SU-DHL-6 (cell line): Measurements from ENCODE around the gene SNAP91.

ENCODE experiments used
- CTCF ChIP-seq: fragments of 200-600 bp; sonication (generic); IDR thresholded peaks from one replicate; pipeline ENCODE4 v1.5.1; 2017; ENCODE audit warnings: antibody characterized with exemption, mild to moderate bottlenecking, low read length, moderate library complexity; ENCODE audit not compliant: insufficient read depth, poor library complexity, severe bottlenecking
- EZH2phosphoT487 ChIP-seq: fragments of 200-600 bp; sonication (generic), shearing (Covaris generic); conservative IDR thresholded peaks from 2 replicates; pipeline ENCODE4 v1.6.1; 2018; ENCODE audit warnings: mild to moderate bottlenecking, antibody characterized with exemption, low read length, moderate library complexity, mixed read lengths

- TF ChIP-seq CTCF (no peak), EZH2phosphoT487 (no peak)
These were observed at the start of gene SNAP91 for GRCh38 chr6:83708970-83709747.
